Uterus (tissue), 2 donors: ENCODE results near the gene C11orf58.

Source experiments
- POLR2A ChIP-seq, 2 donors: fragments of 450-650 bp; IDR thresholded peaks; one replicate each; pipeline ENCODE4 v1.6.1; 2016; ENCODE audit warnings: antibody characterized with exemption in 2 of 2, mild to moderate bottlenecking in 1 of 2, moderate library complexity in 1 of 2
- TF ChIP-seq, protein P1 (sequence below), 4 experiments: fragments of 200-600 bp in 2 of 4; fragments of 450-650 bp in 2 of 4; sonication (generic) in 2 of 4; IDR thresholded peaks; one replicate each; pipeline ENCODE4 v1.5.1; 2016 to 2019; ENCODE audit warnings: antibody characterized with exemption in 4 of 4, mild to moderate bottlenecking in 2 of 4, moderate library complexity in 1 of 4

- TF ChIP-seq, protein P1, sequence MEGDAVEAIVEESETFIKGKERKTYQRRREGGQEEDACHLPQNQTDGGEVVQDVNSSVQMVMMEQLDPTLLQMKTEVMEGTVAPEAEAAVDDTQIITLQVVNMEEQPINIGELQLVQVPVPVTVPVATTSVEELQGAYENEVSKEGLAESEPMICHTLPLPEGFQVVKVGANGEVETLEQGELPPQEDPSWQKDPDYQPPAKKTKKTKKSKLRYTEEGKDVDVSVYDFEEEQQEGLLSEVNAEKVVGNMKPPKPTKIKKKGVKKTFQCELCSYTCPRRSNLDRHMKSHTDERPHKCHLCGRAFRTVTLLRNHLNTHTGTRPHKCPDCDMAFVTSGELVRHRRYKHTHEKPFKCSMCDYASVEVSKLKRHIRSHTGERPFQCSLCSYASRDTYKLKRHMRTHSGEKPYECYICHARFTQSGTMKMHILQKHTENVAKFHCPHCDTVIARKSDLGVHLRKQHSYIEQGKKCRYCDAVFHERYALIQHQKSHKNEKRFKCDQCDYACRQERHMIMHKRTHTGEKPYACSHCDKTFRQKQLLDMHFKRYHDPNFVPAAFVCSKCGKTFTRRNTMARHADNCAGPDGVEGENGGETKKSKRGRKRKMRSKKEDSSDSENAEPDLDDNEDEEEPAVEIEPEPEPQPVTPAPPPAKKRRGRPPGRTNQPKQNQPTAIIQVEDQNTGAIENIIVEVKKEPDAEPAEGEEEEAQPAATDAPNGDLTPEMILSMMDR (IDR thresholded peaks at IDR 0.05): no peak
- TF ChIP-seq POLR2A (IDR thresholded peaks at IDR 0.05): no peak
Observed at GRCh38 chr11:16799890-16800289, 61.4 kb downstream of the C11orf58 start.
